A673 (cell line): ENCODE results near the gene PEX14. TPM values are rescaled to one million over a fixed set of nuclear protein-coding genes. Genes with fewer than 3 reads are reported as not detected.

Experiments
- BruUV-seq: library from RNA; stranded (reverse); fragments of 400-500 nt; replicated peaks from 2 replicates; lab custom pipeline; 2021; lab: Mats Ljungman, UMichigan
- CTCF ChIA-PET: fragments of 300-600 bp; sonication (Branson Sonifier 250); formaldehyde crosslinking; loops from one replicate; lab custom pipeline; 2022; ENCODE audit warnings: antibody characterized with exemption; lab: Charles Lee
- POLR2A ChIA-PET: fragments of 300-600 bp; sonication (Branson Sonifier 250); formaldehyde crosslinking; loops from one replicate; lab custom pipeline; 2022; ENCODE audit warnings: antibody characterized with exemption; ENCODE audit not compliant: low non-redundant PET; lab: Charles Lee
- DNase-seq: peaks from one replicate; pipeline ENCODE4 v3.0.0-alpha.2; 2015; ENCODE audit warnings: low spot score
- H3K27ac ChIP-seq: fragments of 200-600 bp; sonication (generic); 2 replicates; pipeline ENCODE4 v1.5.1; 2016; ENCODE audit warnings: mixed run types, low read depth, mild to moderate bottlenecking, mixed read lengths, antibody characterized with exemption, low read length; ENCODE audit not compliant: poor library complexity, severe bottlenecking
- H3K27me3 ChIP-seq: fragments of 200-600 bp; sonication (generic); replicated peaks from 2 replicates; pipeline ENCODE4 v1.6.1; 2017; ENCODE audit warnings: mixed run types, low read depth, mild to moderate bottlenecking, mixed read lengths, antibody characterized with exemption, low read length; ENCODE audit not compliant: insufficient read depth, poor library complexity
- H3K36me3 ChIP-seq: fragments of 200-600 bp; sonication (generic); 2 replicates; pipeline ENCODE4 v1.6.1; 2016; ENCODE audit warnings: mixed run types, mild to moderate bottlenecking, mixed read lengths, antibody characterized with exemption, low read length; ENCODE audit not compliant: insufficient read depth, poor library complexity, severe bottlenecking
- H3K4me1 ChIP-seq: fragments of 200-600 bp; sonication (generic); 2 replicates; pipeline ENCODE4 v1.6.1; 2017; ENCODE audit warnings: mixed run types, mild to moderate bottlenecking, mixed read lengths, antibody characterized with exemption, low read length; ENCODE audit not compliant: insufficient read depth, poor library complexity, severe bottlenecking
- H3K4me3 ChIP-seq: fragments of 200-600 bp; sonication (generic); 2 replicates; pipeline ENCODE4 v1.5.1; 2016; ENCODE audit warnings: low read depth, mixed run types, mild to moderate bottlenecking, mixed read lengths, low read length; ENCODE audit not compliant: poor library complexity, severe bottlenecking
- H3K9me3 ChIP-seq: fragments of 200-600 bp; sonication (generic); 2 replicates; pipeline ENCODE4 v1.6.1; 2016; ENCODE audit warnings: mixed run types, low read depth, mild to moderate bottlenecking, mixed read lengths, antibody characterized with exemption, low read length; ENCODE audit not compliant: poor library complexity, severe bottlenecking
- EZH2 ChIP-seq: fragments of 200-600 bp; sonication (generic); IDR thresholded peaks from 2 replicates; pipeline ENCODE4 v1.6.1; 2017; ENCODE audit warnings: borderline replicate concordance, low read depth, mild to moderate bottlenecking, mixed read lengths, antibody characterized with exemption, low read length; ENCODE audit not compliant: poor library complexity, severe bottlenecking
- intact Hi-C: fragments of 100-400 bp; cut with micrococcal nuclease; formaldehyde crosslinking; loops from one replicate; pipeline ENCODE4 v1.10.0; 2022; ENCODE audit not compliant: unreplicated experiment
- total RNA-seq: library from RNA; stranded (reverse); gene quantifications from 2 replicates; pipeline ENCODE4 v1.2.3, GENCODE V29; 2021
- TF ChIP-seq, protein P1 (sequence below): fragments of 300-800, 200-600 bp; sonication (generic); conservative IDR thresholded peaks from 2 replicates; pipeline ENCODE4 v1.5.1; 2017; ENCODE audit warnings: low read depth, mild to moderate bottlenecking, antibody characterized with exemption, low read length, moderate library complexity, mixed read lengths

PEX14 gene
- total RNA-seq, 1 experiment from 2014 or later = 26.8 TPM

DNA sequence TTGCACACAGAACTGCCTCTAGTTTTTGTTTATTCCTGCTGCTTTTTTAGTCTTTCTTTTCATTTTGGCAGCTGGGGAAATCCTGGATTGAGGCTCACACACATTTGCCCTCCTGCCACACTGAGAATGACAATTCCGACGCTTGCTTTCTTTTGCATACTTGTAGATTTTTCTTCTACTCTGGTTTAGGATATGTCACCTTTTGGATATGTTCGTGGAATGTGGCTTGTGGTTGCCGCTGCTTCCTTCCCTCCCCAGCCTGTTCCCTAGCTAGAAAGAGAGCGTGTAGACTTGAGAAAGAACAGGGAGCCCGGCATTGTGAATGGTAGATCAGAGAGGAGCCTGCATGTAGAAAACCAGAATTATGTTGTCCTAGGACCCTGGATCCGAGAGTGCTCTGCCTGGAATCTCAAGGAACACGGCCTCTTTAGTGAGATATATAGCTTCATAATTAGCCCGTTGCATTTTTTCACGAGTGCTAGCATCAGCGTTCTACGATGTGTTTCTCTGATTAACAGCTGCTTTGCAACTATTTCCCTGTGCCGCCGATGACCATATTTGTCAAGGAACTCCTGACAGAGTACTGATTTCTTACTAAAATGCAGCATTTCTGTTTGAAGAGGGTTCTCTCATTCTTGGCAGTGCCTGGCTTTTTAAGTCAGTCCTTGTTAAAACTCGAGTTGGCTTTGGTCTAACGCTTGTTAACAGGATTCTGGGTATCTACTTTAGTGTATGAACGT lies 56.2 kb downstream of the PEX14 start:
- CTCF ChIA-PET = no interaction called here
- no peak for DNase-seq
- Histone ChIP-seq H3K4me3 (no peak overlapping the region), H3K9me3 (no peaks in the 10 kb centered on the region), H3K27ac (peak overlapping the region; percentile 11), H3K4me1 (peaks cover 37% of the 10 kb centered on the region), H3K36me3 (no peaks in the 10 kb centered on the region), H3K27me3 (no peaks in the 10 kb centered on the region)
- no peak for TF ChIP-seq EZH2
- TF ChIP-seq, protein P1, sequence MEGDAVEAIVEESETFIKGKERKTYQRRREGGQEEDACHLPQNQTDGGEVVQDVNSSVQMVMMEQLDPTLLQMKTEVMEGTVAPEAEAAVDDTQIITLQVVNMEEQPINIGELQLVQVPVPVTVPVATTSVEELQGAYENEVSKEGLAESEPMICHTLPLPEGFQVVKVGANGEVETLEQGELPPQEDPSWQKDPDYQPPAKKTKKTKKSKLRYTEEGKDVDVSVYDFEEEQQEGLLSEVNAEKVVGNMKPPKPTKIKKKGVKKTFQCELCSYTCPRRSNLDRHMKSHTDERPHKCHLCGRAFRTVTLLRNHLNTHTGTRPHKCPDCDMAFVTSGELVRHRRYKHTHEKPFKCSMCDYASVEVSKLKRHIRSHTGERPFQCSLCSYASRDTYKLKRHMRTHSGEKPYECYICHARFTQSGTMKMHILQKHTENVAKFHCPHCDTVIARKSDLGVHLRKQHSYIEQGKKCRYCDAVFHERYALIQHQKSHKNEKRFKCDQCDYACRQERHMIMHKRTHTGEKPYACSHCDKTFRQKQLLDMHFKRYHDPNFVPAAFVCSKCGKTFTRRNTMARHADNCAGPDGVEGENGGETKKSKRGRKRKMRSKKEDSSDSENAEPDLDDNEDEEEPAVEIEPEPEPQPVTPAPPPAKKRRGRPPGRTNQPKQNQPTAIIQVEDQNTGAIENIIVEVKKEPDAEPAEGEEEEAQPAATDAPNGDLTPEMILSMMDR = no peak
- intact Hi-C loops = no loop called here
- BruUV-seq = no TSS peak
- POLR2A ChIA-PET = no interaction called here

GRCh38 chr1:10532362-10532761 lies 57.6 kb downstream of the PEX14 start:
- POLR2A ChIA-PET = no interaction called here
- TF ChIP-seq, protein P1 = no peak
- TF ChIP-seq EZH2 = no peak
- no peak overlapping the region for H3K4me3 ChIP-seq
- no TSS peak for BruUV-seq
- intact Hi-C loops = no loop called here
- no peaks in the 10 kb centered on the region for H3K9me3 ChIP-seq
- CTCF ChIA-PET = no interaction called here
- DNase-seq = no peak
- no peaks in the 10 kb centered on the region for H3K27me3 ChIP-seq
- H3K27ac ChIP-seq = no peak overlapping the region
- no peaks in the 10 kb centered on the region for H3K36me3 ChIP-seq
- H3K4me1 ChIP-seq = peaks cover 42% of the 10 kb centered on the region

DNA sequence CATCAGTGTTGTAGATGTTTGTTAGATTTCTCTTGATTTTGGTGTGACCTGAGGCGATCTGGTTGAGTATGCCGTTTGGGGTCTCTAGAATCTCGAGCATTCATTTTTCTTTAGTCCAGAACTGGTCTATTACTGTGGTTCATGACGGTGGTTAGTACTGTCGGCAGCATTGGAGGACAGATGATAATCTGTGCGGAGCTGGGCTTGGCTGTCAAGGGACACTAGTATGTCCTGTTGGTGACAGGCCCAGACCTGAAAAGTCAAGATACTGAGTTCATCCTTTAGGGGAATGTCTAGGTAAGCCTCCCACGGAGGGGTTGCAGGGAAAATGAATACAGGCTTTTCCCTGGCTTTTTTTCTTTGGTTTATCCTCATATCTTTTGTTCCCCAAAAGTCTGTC lies 59.8 kb downstream of the PEX14 start:
- POLR2A ChIA-PET = no interaction called here
- TF ChIP-seq, protein P1 = no peak
- TF ChIP-seq EZH2 = no peak
- Histone ChIP-seq H3K9me3 (no peaks in the 10 kb centered on the region), H3K4me3 (no peak overlapping the region), H3K4me1 (peaks cover 41% of the 10 kb centered on the region), H3K27ac (no peak overlapping the region), H3K27me3 (no peaks in the 10 kb centered on the region), H3K36me3 (no peaks in the 10 kb centered on the region)
- no peak for DNase-seq
- CTCF ChIA-PET = no interaction called here
- BruUV-seq = no TSS peak
- intact Hi-C loops = no loop called here
